Upper lobe of left lung (tissue), 4 donors: ENCODE measurements around the gene LRRC8E.

Experiments used
- EP300 ChIP-seq, 4 donors: sonication (generic); formaldehyde crosslinking; IDR thresholded peaks; one replicate each; pipeline ENCODE4 v1.5.1; 2017; ENCODE audit warnings: antibody characterized with exemption in 4 of 4, control low read depth in 2 of 4
- POLR2A ChIP-seq, 4 donors: fragments of 450-650 bp; IDR thresholded peaks; one replicate each; pipeline ENCODE4 v1.5.1; 2016 to 2017; ENCODE audit warnings: antibody characterized with exemption in 4 of 4, mild to moderate bottlenecking in 2 of 4
- TF ChIP-seq, protein P1 (sequence below), 6 experiments: fragments of 450-650 bp in 4 of 6; fragments of 200-600 bp in 2 of 6; sonication (generic) in 2 of 6; IDR thresholded peaks; one replicate each; pipeline ENCODE4 v1.5.1; 2016 to 2019; ENCODE audit warnings: antibody characterized with exemption in 6 of 6

DNA sequence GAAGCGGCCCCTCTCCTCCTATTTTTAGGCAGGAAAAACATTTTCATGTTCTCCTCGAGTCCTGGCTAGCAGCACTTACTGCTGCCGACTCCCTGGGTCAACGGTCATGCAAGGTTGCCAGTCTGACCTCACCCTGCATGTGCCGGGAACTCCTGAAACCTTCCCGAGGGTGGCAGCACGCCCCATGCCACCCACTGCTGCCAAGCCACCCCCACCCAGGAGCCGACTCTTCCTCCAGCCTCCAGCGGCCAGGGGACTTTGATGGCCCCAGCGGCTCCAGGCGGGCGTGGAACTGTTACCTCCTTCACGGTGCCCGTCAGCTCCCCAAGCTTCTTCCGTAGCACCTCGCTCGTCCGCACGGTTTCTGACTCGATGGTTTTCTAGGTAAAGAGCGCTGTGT lies 46.5 kb downstream of the LRRC8E start:
- TF ChIP-seq EP300 (IDR thresholded peaks at IDR 0.05) (no peak), POLR2A (IDR thresholded peaks at IDR 0.05) (no peak)
- TF ChIP-seq, protein P1, sequence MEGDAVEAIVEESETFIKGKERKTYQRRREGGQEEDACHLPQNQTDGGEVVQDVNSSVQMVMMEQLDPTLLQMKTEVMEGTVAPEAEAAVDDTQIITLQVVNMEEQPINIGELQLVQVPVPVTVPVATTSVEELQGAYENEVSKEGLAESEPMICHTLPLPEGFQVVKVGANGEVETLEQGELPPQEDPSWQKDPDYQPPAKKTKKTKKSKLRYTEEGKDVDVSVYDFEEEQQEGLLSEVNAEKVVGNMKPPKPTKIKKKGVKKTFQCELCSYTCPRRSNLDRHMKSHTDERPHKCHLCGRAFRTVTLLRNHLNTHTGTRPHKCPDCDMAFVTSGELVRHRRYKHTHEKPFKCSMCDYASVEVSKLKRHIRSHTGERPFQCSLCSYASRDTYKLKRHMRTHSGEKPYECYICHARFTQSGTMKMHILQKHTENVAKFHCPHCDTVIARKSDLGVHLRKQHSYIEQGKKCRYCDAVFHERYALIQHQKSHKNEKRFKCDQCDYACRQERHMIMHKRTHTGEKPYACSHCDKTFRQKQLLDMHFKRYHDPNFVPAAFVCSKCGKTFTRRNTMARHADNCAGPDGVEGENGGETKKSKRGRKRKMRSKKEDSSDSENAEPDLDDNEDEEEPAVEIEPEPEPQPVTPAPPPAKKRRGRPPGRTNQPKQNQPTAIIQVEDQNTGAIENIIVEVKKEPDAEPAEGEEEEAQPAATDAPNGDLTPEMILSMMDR (IDR thresholded peaks at IDR 0.05), result no peak
